Activated CD4-positive, alpha-beta memory T cell treated with anti-CD3 and anti-CD28 coated beads for 36 hours (primary cell): ENCODE results near the gene SRF. TPM values are rescaled to one million over a fixed set of nuclear protein-coding genes. Genes with fewer than 3 reads are reported as not detected.
A peak's percentile ranks its signal among the peaks of the same experiment; 100 is the strongest.

Experiments
- CTCF ChIA-PET: fragments of 350-600 bp; sonication (Branson Sonifier 250); formaldehyde crosslinking; loops from one replicate; lab custom pipeline; 2021; ENCODE audit warnings: antibody characterized with exemption, inconsistent platforms; lab: Charles Lee
- POLR2A ChIA-PET: fragments of 350-600 bp; sonication (Branson Sonifier 250); formaldehyde crosslinking; loops from one replicate; lab custom pipeline; 2021; ENCODE audit warnings: antibody characterized with exemption; lab: Charles Lee
- DNase-seq: peaks from one replicate; pipeline ENCODE4 v3.0.0-alpha.2; 2020
- H3K27ac Mint-ChIP-seq: one replicate; pipeline ENCODE4 v1.8.0; 2021; ENCODE audit warnings: mixed read lengths
- H3K27me3 Mint-ChIP-seq: one replicate; pipeline ENCODE4 v1.8.0; 2021; ENCODE audit warnings: mixed read lengths
- H3K36me3 Mint-ChIP-seq: one replicate; pipeline ENCODE4 v1.8.0; 2021; ENCODE audit warnings: mixed read lengths
- H3K4me1 Mint-ChIP-seq: one replicate; pipeline ENCODE4 v1.8.0; 2021; ENCODE audit warnings: low read depth, mixed read lengths
- H3K4me3 Mint-ChIP-seq: one replicate; pipeline ENCODE4 v1.8.0; 2021; ENCODE audit warnings: mild to moderate bottlenecking, mixed read lengths
- H3K9me3 Mint-ChIP-seq: one replicate; pipeline ENCODE4 v1.8.0; 2021; ENCODE audit warnings: mixed read lengths
- intact Hi-C: fragments of 100-400 bp; cut with micrococcal nuclease; formaldehyde crosslinking; loops from one replicate; pipeline ENCODE4 v1.15.1; 2023
- total RNA-seq, 2 experiments: library from RNA; stranded (reverse); gene quantifications; one replicate each; pipeline ENCODE4 v1.2.3, GENCODE V29; 2021

Gene SRF
- total RNA-seq, 2 experiments from 2014 or later = 40.5 to 40.8 TPM

- H3K36me3 Mint-ChIP-seq = peaks cover 27% of the 10 kb centered on the region
- H3K27me3 Mint-ChIP-seq = no peaks in the 10 kb centered on the region
- ChIA-PET CTCF (interaction anchor here (1.4 to 4.1 kb wide), 2 partner anchors 7 to 10 kb away, joined by 4 to 18 read pairs; partner anchors contain the start of gene DNPH1), POLR2A (no interaction called here)
- H3K4me1 Mint-ChIP-seq = peaks cover 32% of the 10 kb centered on the region
- intact Hi-C loops = loop anchor here (10.0 kb wide), 1 partner anchor 415 kb away; the partner anchor contains the start of gene MAD2L1BP
- H3K27ac Mint-ChIP-seq = no peak overlapping the region
- no peaks in the 10 kb centered on the region for H3K9me3 Mint-ChIP-seq
- no peak overlapping the region for H3K4me3 Mint-ChIP-seq
- no peak for DNase-seq
These were observed 48.7 kb downstream of the SRF start for GRCh38 chr6:43219814-43220213.

GRCh38 chr6:43220439-43220951 lies 49.4 kb downstream of the SRF start:
- ChIA-PET CTCF (interaction anchor here (1.4 to 4.1 kb wide), 2 partner anchors 8 to 9 kb away, joined by 4 to 18 read pairs; partner anchors contain the start of gene DNPH1), POLR2A (interaction anchor here (0.6 to 1.4 kb wide), 2 partner anchors 29 to 300 kb away, joined by 3 to 4 read pairs; no protein-coding TSS in a partner anchor)
- Mint-ChIP-seq H3K27me3 (no peaks in the 10 kb centered on the region), H3K4me3 (no peak overlapping the region), H3K27ac (no peak overlapping the region), H3K9me3 (no peaks in the 10 kb centered on the region), H3K4me1 (peaks cover 37% of the 10 kb centered on the region), H3K36me3 (peaks cover 26% of the 10 kb centered on the region)
- intact Hi-C loops = loop anchor here (10.0 kb wide), 1 partner anchor 414 kb away; the partner anchor contains the start of gene MAD2L1BP
- no peak for DNase-seq

- H3K9me3 Mint-ChIP-seq = no peaks in the 10 kb centered on the region
- no peaks in the 10 kb centered on the region for H3K27me3 Mint-ChIP-seq
- intact Hi-C loops = loop anchor here (10.0 kb wide), 1 partner anchor 413 kb away; the partner anchor contains the start of gene MAD2L1BP
- CTCF ChIA-PET = interaction anchor here (1.4 to 4.1 kb wide), 2 partner anchors 8 to 9 kb away, joined by 4 to 18 read pairs; partner anchors contain the start of gene DNPH1
- no peak overlapping the region for H3K4me3 Mint-ChIP-seq
- POLR2A ChIA-PET = interaction anchor here (0.6 to 1.4 kb wide), 3 partner anchors 30 to 300 kb away, joined by 3 to 4 read pairs (median 3); no protein-coding TSS in a partner anchor
- peaks cover 45% of the 10 kb centered on the region for H3K4me1 Mint-ChIP-seq
- peaks cover 34% of the 10 kb centered on the region for H3K36me3 Mint-ChIP-seq
- no peak for DNase-seq
- peak overlapping the region; percentile 55 for H3K27ac Mint-ChIP-seq
These were observed 50.2 kb downstream of the SRF start for GRCh38 chr6:43221046-43221972.

- ChIA-PET CTCF (no interaction called here), POLR2A (interaction anchor here (0.9 to 2.0 kb wide), 4 partner anchors 8 to 293 kb away, joined by 3 to 9 read pairs (median 3); partner anchors contain the start of genes CNPY3 and CUL9)
- Mint-ChIP-seq H3K9me3 (no peaks in the 10 kb centered on the region), H3K4me3 (peak overlapping the region; percentile 40), H3K36me3 (peaks cover 34% of the 10 kb centered on the region), H3K4me1 (peaks cover 55% of the 10 kb centered on the region), H3K27ac (peak overlapping the region; percentile 43), H3K27me3 (no peaks in the 10 kb centered on the region)
- DNase-seq = no peak
- intact Hi-C loops = loop anchor here (10.0 kb wide), 1 partner anchor 412 kb away; the partner anchor contains the start of gene MAD2L1BP
These were observed 51.5 kb downstream of the SRF start for GRCh38 chr6:43222418-43223059.

GRCh38 chr6:43223175-43223574 lies 52.1 kb downstream of the SRF start:
- Mint-ChIP-seq H3K4me3 (peak overlapping the region; percentile 40), H3K4me1 (peaks cover 60% of the 10 kb centered on the region)

GRCh38 chr6:43226192-43226851 lies 55.3 kb downstream of the SRF start:
- Mint-ChIP-seq H3K9me3 (no peaks in the 10 kb centered on the region), H3K27ac (peak overlapping the region; percentile 99), H3K4me1 (peaks cover 68% of the 10 kb centered on the region), H3K36me3 (peaks cover 26% of the 10 kb centered on the region), H3K27me3 (no peaks in the 10 kb centered on the region), H3K4me3 (no peak overlapping the region)
- POLR2A ChIA-PET = interaction anchor here (0.9 kb wide), 1 partner anchor 12 kb away, joined by 3 read pairs; no protein-coding TSS in a partner anchor
- no peak for DNase-seq
- CTCF ChIA-PET = no interaction called here
- intact Hi-C loops = loop anchor here (10.0 kb wide), 1 partner anchor 408 kb away; the partner anchor contains the start of gene MAD2L1BP

More at GRCh38 chr6:43223175-43223574, 52.1 kb downstream of the SRF start:
- intact Hi-C loops = loop anchor here (10.0 kb wide), 1 partner anchor 412 kb away; the partner anchor contains the start of gene MAD2L1BP
- ChIA-PET POLR2A (interaction anchor here (0.9 to 2.2 kb wide), 7 partner anchors 8 to 294 kb away, joined by 3 to 11 read pairs (median 3); partner anchors contain the start of genes CNPY3 and CUL9), CTCF (interaction anchor here (0.6 kb wide), 1 partner anchor 214 kb away, joined by 3 read pairs; no protein-coding TSS in a partner anchor)
- H3K27me3 Mint-ChIP-seq = no peaks in the 10 kb centered on the region
- no peak for DNase-seq
- H3K27ac Mint-ChIP-seq = peak overlapping the region; percentile 99
- no peaks in the 10 kb centered on the region for H3K9me3 Mint-ChIP-seq
- peaks cover 34% of the 10 kb centered on the region for H3K36me3 Mint-ChIP-seq

- intact Hi-C loops = loop anchor here (10.0 kb wide), 1 partner anchor 406 kb away; the partner anchor contains the start of gene MAD2L1BP
- CTCF ChIA-PET = interaction anchor here (0.6 to 2.6 kb wide), 42 partner anchors 9 to 350 kb away, joined by 3 to 19 read pairs (median 4); partner anchors contain the start of genes ABCC10, CRIP3, CUL7 and CUL9
- H3K4me1 Mint-ChIP-seq = peaks cover 42% of the 10 kb centered on the region
- H3K27me3 Mint-ChIP-seq = no peaks in the 10 kb centered on the region
- H3K4me3 Mint-ChIP-seq = peak within 1 kb of the TSS; percentile 89
- peak within 1 kb of the TSS; percentile 82 for H3K27ac Mint-ChIP-seq
- no peaks in the 10 kb centered on the region for H3K9me3 Mint-ChIP-seq
- POLR2A ChIA-PET = interaction anchor here (0.6 to 2.3 kb wide), 10 partner anchors 9 to 278 kb away, joined by 3 to 9 read pairs (median 5); partner anchors contain the start of genes SRF and ZNF318
- peak; percentile 86 for DNase-seq
- H3K36me3 Mint-ChIP-seq = peaks cover 18% of the 10 kb centered on the region
These were observed 58.1 kb downstream of the SRF start, which contains the start of gene DNPH1 for GRCh38 chr6:43228951-43229802. Gene DNPH1, minus strand, starts transcription at chr6:43229481. Its CDS starts 25 bp downstream, at chr6:43229456.

GRCh38 chr6:43229803-43230620 lies 58.9 kb downstream of the SRF start:
- H3K27me3 Mint-ChIP-seq = no peaks in the 10 kb centered on the region
- no peaks in the 10 kb centered on the region for H3K9me3 Mint-ChIP-seq
- ChIA-PET CTCF (interaction anchor here (0.5 to 2.6 kb wide), 29 partner anchors 8 to 1008 kb away, joined by 3 to 19 read pairs (median 6); partner anchors contain the start of genes ABCC10, CRIP3, CUL9 and DLK2), POLR2A (interaction anchor here (0.6 to 2.3 kb wide), 10 partner anchors 7 to 277 kb away, joined by 3 to 9 read pairs (median 5); partner anchors contain the start of genes SRF and ZNF318)
- H3K4me3 Mint-ChIP-seq = peak overlapping the region; percentile 76
- no peak for DNase-seq
- intact Hi-C loops = loop anchor here (10.0 kb wide), 1 partner anchor 405 kb away; the partner anchor contains the start of gene MAD2L1BP
- peak overlapping the region; percentile 67 for H3K27ac Mint-ChIP-seq
- peaks cover 36% of the 10 kb centered on the region for H3K4me1 Mint-ChIP-seq
- peaks cover 15% of the 10 kb centered on the region for H3K36me3 Mint-ChIP-seq

- no peak overlapping the region for H3K4me3 Mint-ChIP-seq
- intact Hi-C loops = no loop called here
These were observed 60.0 kb downstream of the SRF start for GRCh38 chr6:43231053-43231452.

More at GRCh38 chr6:43231053-43231452, 60.0 kb downstream of the SRF start:
- peaks cover 7% of the 10 kb centered on the region for H3K36me3 Mint-ChIP-seq
- H3K27ac Mint-ChIP-seq = no peak overlapping the region
- peaks cover 26% of the 10 kb centered on the region for H3K4me1 Mint-ChIP-seq
- ChIA-PET POLR2A (interaction anchor here (1.3 kb wide), 1 partner anchor 8 kb away, joined by 3 read pairs; no protein-coding TSS in a partner anchor), CTCF (interaction anchor here (0.6 to 2.6 kb wide), 3 partner anchors 77 to 512 kb away, joined by 3 to 19 read pairs (median 3); no protein-coding TSS in a partner anchor)
- no peaks in the 10 kb centered on the region for H3K27me3 Mint-ChIP-seq
- H3K9me3 Mint-ChIP-seq = no peaks in the 10 kb centered on the region
- DNase-seq = no peak
